ENCODE measurements around the gene MYZAP.
"Not testable (repeated sequence)": the region's sequence is repeated elsewhere in the genome, so short reads cannot be mapped to it uniquely, and the experiment has no call there.

MYZAP gene

GRCh38 chr15:57606048-57606447 is 14.3 kb downstream of the MYZAP start:
- no peak overlapping the region for H3K27ac ChIP-seq
- TF ChIP-seq CTCF (IDR thresholded peaks at IDR 0.05) (no peak), ZFX (IDR thresholded peaks at IDR 0.05; ENCODE audit: borderline replicate concordance) (no peak)

- H3K27ac ChIP-seq, result no peak overlapping the region
- TF ChIP-seq CTCF (IDR thresholded peaks at IDR 0.05) (no peak), ZFX (IDR thresholded peaks at IDR 0.05; ENCODE audit: borderline replicate concordance) (no peak)
Observed at GRCh38 chr15:57606816-57607215, 15.1 kb downstream of the MYZAP start.

GRCh38 chr15:57607570-57608000 is 15.9 kb downstream of the MYZAP start:
- TF ChIP-seq ZFX (IDR thresholded peaks at IDR 0.05; ENCODE audit: borderline replicate concordance) (no peak), CTCF (IDR thresholded peaks at IDR 0.05) (no peak)
- H3K27ac ChIP-seq, result no peak overlapping the region

GRCh38 chr15:57609805-57610529 is 18.3 kb downstream of the MYZAP start:
- no peak for TF ChIP-seq ZFX (IDR thresholded peaks at IDR 0.05; ENCODE audit: borderline replicate concordance)
- no peak for TF ChIP-seq CTCF (IDR thresholded peaks at IDR 0.05)
- H3K27ac ChIP-seq, result no peak overlapping the region

DNA sequence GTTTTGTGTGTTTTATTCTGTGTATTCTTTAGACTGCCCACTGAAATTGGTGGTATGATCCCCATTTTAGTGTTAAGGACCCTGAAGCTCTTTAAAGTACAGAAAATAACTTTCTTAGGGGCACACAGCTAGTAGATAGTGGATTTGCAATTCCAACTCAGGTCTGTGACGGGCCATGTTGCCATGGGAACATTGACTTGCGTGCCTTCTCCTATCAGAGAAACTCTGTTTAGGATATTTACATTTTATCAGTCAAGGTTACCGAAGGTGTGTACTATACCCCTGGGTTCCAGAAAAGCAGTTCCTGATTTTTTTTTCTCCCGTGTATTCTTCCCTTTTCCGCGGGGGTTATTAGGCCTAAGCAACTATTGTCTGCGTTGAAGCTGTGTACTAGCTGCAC is 19.4 kb downstream of the MYZAP start:
- TF ChIP-seq ZFX (IDR thresholded peaks at IDR 0.05; ENCODE audit: borderline replicate concordance), result no peak
- TF ChIP-seq CTCF (IDR thresholded peaks at IDR 0.05), result no peak
- H3K27ac ChIP-seq, result no peak overlapping the region

GRCh38 chr15:57611938-57612337 is 20.2 kb downstream of the MYZAP start:
- peak; percentile 30 for TF ChIP-seq CTCF (IDR thresholded peaks at IDR 0.05)
- no peak for TF ChIP-seq ZFX (IDR thresholded peaks at IDR 0.05; ENCODE audit: borderline replicate concordance)
- H3K27ac ChIP-seq, result no peak overlapping the region

- TF ChIP-seq CTCF (IDR thresholded peaks at IDR 0.05), result no peak
- TF ChIP-seq ZFX (IDR thresholded peaks at IDR 0.05; ENCODE audit: borderline replicate concordance), result no peak
- H3K27ac ChIP-seq, result no peak overlapping the region
Observed at GRCh38 chr15:57614241-57614640, 22.5 kb downstream of the MYZAP start.

- H3K27ac ChIP-seq, result not testable (repeated sequence)
Observed at GRCh38 chr15:57615951-57616496, 24.3 kb downstream of the MYZAP start.

Data from 22Rv1 (cell line).